KMS-11 (cell line): ENCODE results near the gene RAB37.

ENCODE experiments used
- H2AFZ ChIP-seq: fragments of 200-600 bp; sonication (generic); 2 replicates; pipeline ENCODE4 v1.6.1; 2016; ENCODE audit warnings: antibody characterized with exemption, mixed run types, low read depth
- H3K27ac ChIP-seq: fragments of 200-600 bp; sonication (generic); 2 replicates; pipeline ENCODE4 v1.6.1; 2016; ENCODE audit warnings: mild to moderate bottlenecking, mixed run types
- H3K27me3 ChIP-seq: fragments of 200-600 bp; sonication (generic); 2 replicates; pipeline ENCODE4 v1.6.1; 2017; ENCODE audit warnings: mild to moderate bottlenecking, low read depth, mixed run types, moderate library complexity; ENCODE audit not compliant: insufficient read depth
- H3K36me3 ChIP-seq: fragments of 200-600 bp; sonication (generic); 2 replicates; pipeline ENCODE4 v1.6.1; 2017; ENCODE audit warnings: mild to moderate bottlenecking, mixed run types; ENCODE audit not compliant: insufficient read depth
- H3K4me1 ChIP-seq: fragments of 200-600 bp; sonication (generic); 2 replicates; pipeline ENCODE4 v1.6.1; 2016; ENCODE audit warnings: mild to moderate bottlenecking, low read depth, mixed run types; ENCODE audit not compliant: poor library complexity, severe bottlenecking
- H3K4me2 ChIP-seq: fragments of 200-600 bp; sonication (generic); 2 replicates; pipeline ENCODE4 v1.7.0; 2016; ENCODE audit warnings: mild to moderate bottlenecking, mixed run types
- H3K4me3 ChIP-seq: fragments of 200-600 bp; sonication (generic); IDR thresholded peaks from 2 replicates; pipeline ENCODE4 v1.6.1; 2017; ENCODE audit warnings: low read depth, low read length, mixed read lengths; ENCODE audit not compliant: insufficient read depth
- H3K79me2 ChIP-seq: fragments of 200-600 bp; sonication (generic); 2 replicates; pipeline ENCODE4 v1.6.1; 2016; ENCODE audit warnings: low read depth, mixed run types; ENCODE audit not compliant: insufficient read depth
- H3K9ac ChIP-seq: fragments of 200-600 bp; sonication (generic); 2 replicates; pipeline ENCODE4 v1.6.1; 2016; ENCODE audit warnings: mild to moderate bottlenecking, mixed run types
- H4K20me1 ChIP-seq: fragments of 200-600 bp; sonication (generic); 2 replicates; pipeline ENCODE4 v1.6.1; 2016; ENCODE audit warnings: mild to moderate bottlenecking, mixed run types; ENCODE audit not compliant: insufficient read depth
- CTCF ChIP-seq: fragments of 200-600 bp; sonication (generic); conservative IDR thresholded peaks from 2 replicates; pipeline ENCODE4 v1.6.1; 2017; ENCODE audit warnings: low read depth, mild to moderate bottlenecking, antibody characterized with exemption, low read length, moderate library complexity, mixed read lengths

Gene RAB37

DNA sequence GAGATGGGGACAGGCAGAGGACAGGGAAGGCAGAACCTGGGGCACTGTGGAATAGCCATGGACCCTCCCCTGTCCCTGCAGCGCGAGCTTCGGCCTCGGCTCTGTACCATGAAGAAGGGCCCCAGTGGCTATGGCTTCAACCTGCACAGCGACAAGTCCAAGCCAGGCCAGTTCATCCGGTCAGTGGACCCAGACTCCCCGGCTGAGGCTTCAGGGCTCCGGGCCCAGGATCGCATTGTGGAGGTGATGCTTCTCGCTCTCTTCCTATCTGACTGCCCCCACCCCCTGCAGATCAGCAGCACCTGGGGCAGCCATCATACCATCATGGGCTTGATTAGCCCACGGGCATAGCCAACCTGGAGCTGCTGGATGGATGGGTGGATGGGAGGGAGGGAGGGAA, 24.9 kb downstream of the RAB37 start:
- peaks cover 98% of the 10 kb centered on the region for H3K79me2 ChIP-seq
- H3K4me2 ChIP-seq = no peak overlapping the region
- peaks cover 73% of the 10 kb centered on the region for H3K4me1 ChIP-seq
- H3K27me3 ChIP-seq = no peaks in the 10 kb centered on the region
- H3K36me3 ChIP-seq = no peaks in the 10 kb centered on the region; the same call in 1 of the 2 replicates
- no peak overlapping the region for H3K4me3 ChIP-seq
- H3K9ac ChIP-seq = no peak overlapping the region
- H2AFZ ChIP-seq = no peak overlapping the region
- H4K20me1 ChIP-seq = peaks cover 32% of the 10 kb centered on the region
- no peak overlapping the region for H3K27ac ChIP-seq
- TF ChIP-seq CTCF = no peak

DNA sequence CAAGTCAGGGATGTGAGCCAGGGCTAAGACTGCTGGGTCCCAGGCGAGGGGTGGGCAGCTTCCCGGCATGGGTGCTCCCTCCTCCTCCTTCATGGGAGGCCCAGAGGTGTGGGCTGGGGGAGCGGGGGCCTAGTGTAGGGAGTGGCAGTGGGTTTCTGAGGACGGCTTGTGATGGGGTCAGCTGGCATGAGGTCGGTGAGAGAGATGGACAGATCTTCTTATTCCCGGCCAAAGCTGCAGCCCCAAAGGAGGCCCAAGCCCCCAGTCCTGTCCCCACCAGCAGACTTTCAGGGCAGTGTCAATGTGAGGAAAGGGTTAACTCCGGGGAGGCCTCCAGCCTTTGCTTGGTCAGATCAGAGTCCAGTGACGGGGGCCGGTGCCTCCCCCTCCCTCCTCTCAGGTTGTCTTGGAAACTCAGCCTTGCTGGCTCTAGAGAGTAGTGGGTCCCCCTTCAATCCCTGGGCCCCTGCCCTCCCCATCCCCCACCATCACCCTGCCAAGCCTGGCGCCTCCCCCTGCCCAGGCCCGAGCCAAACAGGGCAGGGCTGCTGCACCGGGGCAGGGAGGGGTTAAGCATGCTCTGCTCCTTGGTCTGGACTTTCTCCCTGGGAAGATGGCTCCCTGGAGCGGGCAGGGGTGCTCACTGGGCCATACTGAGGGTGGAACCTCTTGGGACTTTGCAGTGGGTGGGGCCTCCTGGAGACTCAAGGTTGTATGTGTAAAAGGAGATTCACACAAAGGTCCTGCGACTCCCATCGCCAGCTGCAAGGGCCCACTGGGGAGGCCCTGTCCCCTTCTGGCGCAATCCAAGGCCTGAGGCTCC, 26.7 kb downstream of the RAB37 start:
- peaks cover 54% of the 10 kb centered on the region for H3K4me1 ChIP-seq
- no peaks in the 10 kb centered on the region; the same call in 1 of the 2 replicates for H3K36me3 ChIP-seq
- no peak overlapping the region for H3K27ac ChIP-seq
- TF ChIP-seq CTCF = no peak
- no peak overlapping the region for H2AFZ ChIP-seq
- peaks cover 89% of the 10 kb centered on the region for H3K79me2 ChIP-seq
- no peak overlapping the region for H3K4me3 ChIP-seq
- H3K9ac ChIP-seq = no peak overlapping the region
- H3K4me2 ChIP-seq = no peak overlapping the region
- no peaks in the 10 kb centered on the region for H3K27me3 ChIP-seq
- H4K20me1 ChIP-seq = peaks cover 28% of the 10 kb centered on the region

DNA sequence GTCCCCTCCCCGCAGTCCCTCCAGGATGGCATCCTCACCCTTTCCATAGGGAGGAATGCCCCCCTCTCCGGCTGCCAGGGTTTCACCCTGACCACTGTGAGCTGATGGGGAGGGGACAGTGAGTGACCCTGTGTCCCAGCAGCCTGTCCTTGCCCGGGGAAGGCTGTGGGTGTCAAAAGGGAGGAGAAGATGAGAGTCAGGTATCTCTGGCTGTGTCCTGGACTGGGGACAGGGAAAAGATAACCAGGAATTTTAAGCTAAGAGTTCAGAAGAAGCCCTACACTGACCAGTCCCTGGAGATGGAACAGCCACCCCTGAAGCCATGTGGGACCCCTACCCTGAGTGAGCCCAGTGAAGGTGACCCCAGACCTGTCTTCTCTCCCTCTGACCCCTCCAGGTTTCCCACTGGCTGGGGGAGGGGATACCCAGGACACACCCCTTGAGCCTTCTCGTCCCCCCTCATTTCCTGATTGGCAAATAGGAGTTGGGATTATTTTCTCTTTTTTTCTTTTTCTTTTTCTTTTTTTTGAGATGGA, 27.8 kb downstream of the RAB37 start:
- Histone ChIP-seq H2AFZ (no peak overlapping the region), H3K4me3 (no peak overlapping the region), H3K27ac (no peak overlapping the region), H3K36me3 (no peaks in the 10 kb centered on the region; the same call in 1 of the 2 replicates), H3K4me2 (no peak overlapping the region), H4K20me1 (peaks cover 20% of the 10 kb centered on the region), H3K27me3 (no peaks in the 10 kb centered on the region), H3K4me1 (peaks cover 53% of the 10 kb centered on the region), H3K79me2 (peaks cover 79% of the 10 kb centered on the region), H3K9ac (no peak overlapping the region)
- no peak for TF ChIP-seq CTCF

DNA sequence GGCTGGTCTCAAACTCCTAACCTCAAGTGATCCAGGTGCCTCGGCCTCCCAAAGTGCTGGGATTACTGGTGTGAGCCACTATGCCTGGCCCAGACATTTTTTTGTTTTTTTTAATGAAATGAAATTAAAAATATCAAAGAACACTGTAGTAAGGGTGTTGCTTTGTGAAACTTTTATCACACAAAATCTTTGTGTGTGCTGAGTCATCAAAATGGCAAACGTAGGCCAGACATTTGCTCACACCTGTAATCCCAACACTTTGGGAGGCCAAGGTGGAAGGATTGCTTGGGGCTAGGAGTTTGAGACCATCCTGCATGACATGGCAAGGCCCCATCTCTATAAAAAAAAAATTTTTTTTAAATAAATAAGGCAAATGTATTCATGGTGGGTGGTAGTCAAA, 29.4 kb downstream of the RAB37 start:
- Histone ChIP-seq H3K4me3 (no peak overlapping the region), H3K4me2 (no peak overlapping the region), H2AFZ (no peak overlapping the region), H3K27me3 (no peaks in the 10 kb centered on the region), H3K79me2 (peaks cover 63% of the 10 kb centered on the region), H4K20me1 (peaks cover 5% of the 10 kb centered on the region), H3K36me3 (no peaks in the 10 kb centered on the region; the same call in 1 of the 2 replicates), H3K27ac (peak overlapping the region; percentile 22; the same call in 1 of the 2 replicates), H3K4me1 (peaks cover 48% of the 10 kb centered on the region), H3K9ac (no peak overlapping the region)
- no peak for TF ChIP-seq CTCF
